WTC11 (cell line): ENCODE measurements around the gene VIM. TPM values are rescaled to one million over a fixed set of nuclear protein-coding genes. Genes with fewer than 3 reads are reported as not detected.

Experiments used
- ATAC-seq: fragments of 200-7000 bp; cut with Tn5 transposase; 2 replicates; pipeline ENCODE4 v1.10.0; 2021; ENCODE audit warnings: mild to moderate bottlenecking, moderate library complexity
- CTCF ChIA-PET: fragments of 300-600 bp; sonication (Branson Sonifier 250); formaldehyde crosslinking; loops from one replicate; lab custom pipeline; 2021; ENCODE audit warnings: antibody characterized with exemption; lab: Charles Lee
- POLR2A ChIA-PET: fragments of 350-600 bp; sonication (Branson Sonifier 250); formaldehyde crosslinking; loops from one replicate; lab custom pipeline; 2021; ENCODE audit warnings: antibody characterized with exemption; lab: Charles Lee
- DNase-seq: peaks from one replicate; pipeline ENCODE4 v3.0.0; 2021; ENCODE audit warnings: low spot score
- H3K27ac Mint-ChIP-seq: 2 replicates; pipeline ENCODE4 v1.8.0; 2021; ENCODE audit warnings: mixed read lengths
- H3K27me3 Mint-ChIP-seq: 2 replicates; pipeline ENCODE4 v1.8.0; 2021; ENCODE audit warnings: low read depth, mild to moderate bottlenecking, moderate library complexity, mixed read lengths
- H3K36me3 Mint-ChIP-seq: 2 replicates; pipeline ENCODE4 v1.8.0; 2021; ENCODE audit warnings: mixed read lengths
- H3K4me1 Mint-ChIP-seq: 2 replicates; pipeline ENCODE4 v1.8.0; 2022; ENCODE audit warnings: mixed read lengths
- H3K4me3 Mint-ChIP-seq: 2 replicates; pipeline ENCODE4 v1.8.0; 2021; ENCODE audit warnings: mild to moderate bottlenecking, moderate library complexity, mixed read lengths
- H3K9me3 Mint-ChIP-seq: 2 replicates; pipeline ENCODE4 v1.8.0; 2021; ENCODE audit warnings: mixed read lengths
- CREM ChIP-seq: sonication (generic); formaldehyde crosslinking; IDR thresholded peaks from 2 replicates; pipeline ENCODE4 v1.8.1; 2022; ENCODE audit warnings: mild to moderate bottlenecking, missing genetic modification reagents, moderate library complexity
- GRHL2 ChIP-seq: fragments of 250-450 bp; sonication (Bioruptor Pico); IDR thresholded peaks from 2 replicates; pipeline ENCODE4 v1.8.0; 2022; ENCODE audit warnings: mild to moderate bottlenecking, moderate library complexity; ENCODE audit not compliant: insufficient replicate concordance, severe bottlenecking
- SMAD4 ChIP-seq: sonication (generic); formaldehyde crosslinking; IDR thresholded peaks from 2 replicates; pipeline ENCODE4 v1.8.0; 2022; ENCODE audit warnings: mild to moderate bottlenecking, missing genetic modification reagents
- SOX15 ChIP-seq: fragments of 250-450 bp; sonication (Bioruptor Pico); IDR thresholded peaks from 2 replicates; pipeline ENCODE4 v1.9.0; 2021; ENCODE audit warnings: mild to moderate bottlenecking
- TEAD1 ChIP-seq: sonication (generic); formaldehyde crosslinking; IDR thresholded peaks from 2 replicates; pipeline ENCODE4 v1.8.0; 2022; ENCODE audit warnings: mild to moderate bottlenecking, missing genetic modification reagents
- TEAD4 ChIP-seq: sonication (generic); formaldehyde crosslinking; IDR thresholded peaks from 2 replicates; pipeline ENCODE4 v1.8.0; 2022; ENCODE audit warnings: mild to moderate bottlenecking, missing genetic modification reagents
- ZNF138 ChIP-seq: sonication (generic); formaldehyde crosslinking; conservative IDR thresholded peaks from 2 replicates; pipeline ENCODE4 v1.8.1; 2022; ENCODE audit warnings: mild to moderate bottlenecking, moderate library complexity, missing genetic modification reagents
- ZNF396 ChIP-seq: fragments of 250-450 bp; sonication (Bioruptor Pico); IDR thresholded peaks from 2 replicates; pipeline ENCODE4 v1.8.0; 2021; ENCODE audit warnings: mild to moderate bottlenecking, moderate library complexity, borderline replicate concordance
- total RNA-seq: library from RNA; stranded (reverse); gene quantifications from 3 replicates; pipeline ENCODE4 v1.2.3, GENCODE V29; 2021
- TF ChIP-seq, protein P1 (sequence below): fragments of 250-450 bp; sonication (Bioruptor Pico); IDR thresholded peaks from 2 replicates; pipeline ENCODE4 v1.9.0; 2021; ENCODE audit warnings: mild to moderate bottlenecking
- TF ChIP-seq, protein P2 (sequence below): fragments of 250-450 bp; sonication (Bioruptor Pico); IDR thresholded peaks from 2 replicates; pipeline ENCODE4 v1.9.0; 2021; ENCODE audit warnings: moderate library complexity, mild to moderate bottlenecking, inconsistent platforms, borderline replicate concordance
- TF ChIP-seq, protein P3 (sequence below): fragments of 250-450 bp; sonication (Bioruptor Pico); conservative IDR thresholded peaks from 2 replicates; pipeline ENCODE4 v1.9.0; 2021; ENCODE audit warnings: mild to moderate bottlenecking
- TF ChIP-seq, protein P4 (sequence below): sonication (generic); formaldehyde crosslinking; IDR thresholded peaks from 2 replicates; pipeline ENCODE4 v1.8.0; 2022; ENCODE audit warnings: mild to moderate bottlenecking, missing genetic modification reagents
- TF ChIP-seq, protein P5 (sequence below): fragments of 250-450 bp; sonication (Bioruptor Pico); IDR thresholded peaks from 2 replicates; pipeline ENCODE4 v2.1.2; 2022; ENCODE audit warnings: mild to moderate bottlenecking, moderate library complexity
- TF ChIP-seq, protein P6 (sequence below): sonication (generic); formaldehyde crosslinking; IDR thresholded peaks from 2 replicates; pipeline ENCODE4 v1.8.1; 2022; ENCODE audit warnings: low read depth, mild to moderate bottlenecking, moderate library complexity, missing genetic modification reagents, borderline replicate concordance
- TF ChIP-seq, protein P7 (sequence below): sonication (generic); formaldehyde crosslinking; IDR thresholded peaks from 2 replicates; pipeline ENCODE4 v1.8.1; 2022; ENCODE audit warnings: mild to moderate bottlenecking, missing genetic modification reagents, moderate library complexity, borderline replicate concordance
- TF ChIP-seq, protein P8 (sequence below): sonication (generic); formaldehyde crosslinking; IDR thresholded peaks from 2 replicates; pipeline ENCODE4 v1.8.0; 2022; ENCODE audit warnings: mild to moderate bottlenecking, missing genetic modification reagents
- TF ChIP-seq, protein P9 (sequence below): sonication (generic); formaldehyde crosslinking; IDR thresholded peaks from 2 replicates; pipeline ENCODE4 v1.8.0; 2022; ENCODE audit warnings: mild to moderate bottlenecking, missing genetic modification reagents
- TF ChIP-seq, protein P10 (sequence below): sonication (generic); formaldehyde crosslinking; IDR thresholded peaks from 2 replicates; pipeline ENCODE4 v1.8.0; 2023; ENCODE audit warnings: missing genetic modification reagents

VIM gene
- total RNA-seq, 1 experiment from 2014 or later: 74.1 TPM

DNA sequence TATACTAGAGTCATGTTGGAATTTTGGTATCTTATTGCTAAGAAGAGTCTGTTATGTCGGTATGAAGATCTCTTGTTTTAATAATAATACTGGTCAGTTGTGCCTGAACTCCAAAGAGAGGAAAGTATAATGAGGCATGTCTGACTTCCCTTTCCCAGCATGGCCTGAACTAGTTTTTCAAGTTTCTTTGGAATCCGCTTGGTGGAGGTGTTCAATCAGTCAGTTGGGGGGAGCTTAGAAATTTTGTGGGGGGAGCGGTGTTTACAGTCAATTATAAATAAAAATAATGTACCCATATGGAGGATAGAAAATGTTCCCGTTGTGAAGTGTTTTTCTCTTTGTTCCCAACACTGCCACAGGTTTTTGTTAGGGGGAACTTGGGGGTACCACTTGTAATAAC lies 25.0 kb upstream of the VIM start (continued):
- TF ChIP-seq, protein P1, sequence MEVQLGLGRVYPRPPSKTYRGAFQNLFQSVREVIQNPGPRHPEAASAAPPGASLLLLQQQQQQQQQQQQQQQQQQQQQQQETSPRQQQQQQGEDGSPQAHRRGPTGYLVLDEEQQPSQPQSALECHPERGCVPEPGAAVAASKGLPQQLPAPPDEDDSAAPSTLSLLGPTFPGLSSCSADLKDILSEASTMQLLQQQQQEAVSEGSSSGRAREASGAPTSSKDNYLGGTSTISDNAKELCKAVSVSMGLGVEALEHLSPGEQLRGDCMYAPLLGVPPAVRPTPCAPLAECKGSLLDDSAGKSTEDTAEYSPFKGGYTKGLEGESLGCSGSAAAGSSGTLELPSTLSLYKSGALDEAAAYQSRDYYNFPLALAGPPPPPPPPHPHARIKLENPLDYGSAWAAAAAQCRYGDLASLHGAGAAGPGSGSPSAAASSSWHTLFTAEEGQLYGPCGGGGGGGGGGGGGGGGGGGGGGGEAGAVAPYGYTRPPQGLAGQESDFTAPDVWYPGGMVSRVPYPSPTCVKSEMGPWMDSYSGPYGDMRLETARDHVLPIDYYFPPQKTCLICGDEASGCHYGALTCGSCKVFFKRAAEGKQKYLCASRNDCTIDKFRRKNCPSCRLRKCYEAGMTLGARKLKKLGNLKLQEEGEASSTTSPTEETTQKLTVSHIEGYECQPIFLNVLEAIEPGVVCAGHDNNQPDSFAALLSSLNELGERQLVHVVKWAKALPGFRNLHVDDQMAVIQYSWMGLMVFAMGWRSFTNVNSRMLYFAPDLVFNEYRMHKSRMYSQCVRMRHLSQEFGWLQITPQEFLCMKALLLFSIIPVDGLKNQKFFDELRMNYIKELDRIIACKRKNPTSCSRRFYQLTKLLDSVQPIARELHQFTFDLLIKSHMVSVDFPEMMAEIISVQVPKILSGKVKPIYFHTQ (CRISPR knock-in tag): no peak
- TF ChIP-seq TEAD1 (CRISPR knock-in tag) (no peak), CREM (CRISPR knock-in tag) (no peak), ZNF396 (no peak)
- TF ChIP-seq, protein P2, sequence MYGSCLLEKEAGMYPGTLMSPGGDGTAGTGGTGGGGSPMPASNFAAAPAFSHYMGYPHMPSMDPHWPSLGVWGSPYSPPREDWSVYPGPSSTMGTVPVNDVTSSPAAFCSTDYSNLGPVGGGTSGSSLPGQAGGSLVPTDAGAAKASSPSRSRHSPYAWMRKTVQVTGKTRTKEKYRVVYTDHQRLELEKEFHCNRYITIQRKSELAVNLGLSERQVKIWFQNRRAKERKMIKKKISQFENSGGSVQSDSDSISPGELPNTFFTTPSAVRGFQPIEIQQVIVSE (CRISPR knock-in tag): no peak

DNA sequence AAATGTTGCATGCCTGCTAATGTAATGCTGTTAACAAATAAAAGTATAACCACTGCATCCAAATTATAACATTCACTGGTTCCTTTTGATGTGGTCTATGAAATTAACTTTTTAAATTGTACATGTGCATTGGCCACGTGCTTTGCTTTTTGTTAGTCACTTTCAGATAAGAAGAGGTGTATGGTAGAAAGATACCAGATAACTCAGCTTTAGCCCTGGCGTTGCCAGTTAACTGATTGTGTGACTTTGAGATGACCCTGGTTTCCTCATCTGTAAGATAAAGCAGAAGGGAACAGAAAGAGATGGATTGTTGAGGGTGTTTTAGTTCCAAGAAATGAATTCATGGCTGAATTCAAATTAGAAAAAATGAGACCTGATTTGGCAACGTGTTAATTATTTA lies 24.6 kb upstream of the VIM start:
- CTCF ChIA-PET: no interaction called here
- TF ChIP-seq, protein P3, sequence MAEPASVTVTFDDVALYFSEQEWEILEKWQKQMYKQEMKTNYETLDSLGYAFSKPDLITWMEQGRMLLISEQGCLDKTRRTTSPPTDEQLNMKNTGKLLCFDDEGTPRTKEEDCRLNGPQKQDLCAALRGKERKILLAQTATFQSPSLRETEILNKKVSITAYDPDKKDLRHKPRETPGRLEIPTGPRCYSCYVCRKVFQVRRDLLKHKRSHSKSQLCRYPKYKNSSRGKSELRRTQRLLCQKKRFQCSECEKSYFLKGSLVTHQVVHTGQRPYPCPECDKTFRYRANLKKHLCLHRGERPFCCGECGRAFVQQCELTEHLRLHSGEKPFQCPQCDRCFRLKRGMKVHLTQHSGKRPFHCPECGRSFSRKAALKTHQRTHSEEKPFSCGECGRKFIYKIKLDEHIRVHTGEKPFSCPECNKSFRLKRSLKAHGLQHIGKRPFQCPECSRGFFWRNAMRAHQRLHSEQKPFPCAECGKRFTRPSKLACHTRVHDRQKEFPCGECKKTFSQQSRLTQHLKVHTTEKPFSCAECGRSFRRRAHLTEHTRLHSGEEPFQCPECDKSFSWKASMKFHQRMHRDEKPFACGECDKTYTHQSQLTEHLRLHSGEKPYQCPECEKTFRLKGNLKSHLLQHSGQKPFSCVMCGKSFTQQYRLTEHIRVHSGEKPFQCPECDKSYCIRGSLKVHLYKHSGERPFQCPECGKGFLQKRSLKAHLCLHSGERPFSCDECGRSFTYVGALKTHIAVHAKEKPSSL (CRISPR knock-in tag): no peak
- TF ChIP-seq, protein P4, sequence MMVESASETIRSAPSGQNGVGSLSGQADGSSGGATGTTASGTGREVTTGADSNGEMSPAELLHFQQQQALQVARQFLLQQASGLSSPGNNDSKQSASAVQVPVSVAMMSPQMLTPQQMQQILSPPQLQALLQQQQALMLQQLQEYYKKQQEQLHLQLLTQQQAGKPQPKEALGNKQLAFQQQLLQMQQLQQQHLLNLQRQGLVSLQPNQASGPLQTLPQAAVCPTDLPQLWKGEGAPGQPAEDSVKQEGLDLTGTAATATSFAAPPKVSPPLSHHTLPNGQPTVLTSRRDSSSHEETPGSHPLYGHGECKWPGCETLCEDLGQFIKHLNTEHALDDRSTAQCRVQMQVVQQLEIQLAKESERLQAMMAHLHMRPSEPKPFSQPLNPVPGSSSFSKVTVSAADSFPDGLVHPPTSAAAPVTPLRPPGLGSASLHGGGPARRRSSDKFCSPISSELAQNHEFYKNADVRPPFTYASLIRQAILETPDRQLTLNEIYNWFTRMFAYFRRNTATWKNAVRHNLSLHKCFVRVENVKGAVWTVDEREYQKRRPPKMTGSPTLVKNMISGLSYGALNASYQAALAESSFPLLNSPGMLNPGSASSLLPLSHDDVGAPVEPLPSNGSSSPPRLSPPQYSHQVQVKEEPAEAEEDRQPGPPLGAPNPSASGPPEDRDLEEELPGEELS (CRISPR knock-in tag): no peak
- no peak for TF ChIP-seq GRHL2 (CRISPR knock-in tag)
- no peak for TF ChIP-seq SMAD4 (CRISPR knock-in tag)
- TF ChIP-seq, protein P5, sequence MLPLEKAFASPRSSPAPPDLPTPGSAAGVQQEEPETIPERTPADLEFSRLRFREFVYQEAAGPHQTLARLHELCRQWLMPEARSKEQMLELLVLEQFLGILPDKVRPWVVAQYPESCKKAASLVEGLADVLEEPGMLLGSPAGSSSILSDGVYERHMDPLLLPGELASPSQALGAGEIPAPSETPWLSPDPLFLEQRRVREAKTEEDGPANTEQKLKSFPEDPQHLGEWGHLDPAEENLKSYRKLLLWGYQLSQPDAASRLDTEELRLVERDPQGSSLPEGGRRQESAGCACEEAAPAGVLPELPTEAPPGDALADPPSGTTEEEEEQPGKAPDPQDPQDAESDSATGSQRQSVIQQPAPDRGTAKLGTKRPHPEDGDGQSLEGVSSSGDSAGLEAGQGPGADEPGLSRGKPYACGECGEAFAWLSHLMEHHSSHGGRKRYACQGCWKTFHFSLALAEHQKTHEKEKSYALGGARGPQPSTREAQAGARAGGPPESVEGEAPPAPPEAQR: no peak
- TF ChIP-seq ZNF138 (CRISPR knock-in tag): no peak
- TF ChIP-seq, protein P6, sequence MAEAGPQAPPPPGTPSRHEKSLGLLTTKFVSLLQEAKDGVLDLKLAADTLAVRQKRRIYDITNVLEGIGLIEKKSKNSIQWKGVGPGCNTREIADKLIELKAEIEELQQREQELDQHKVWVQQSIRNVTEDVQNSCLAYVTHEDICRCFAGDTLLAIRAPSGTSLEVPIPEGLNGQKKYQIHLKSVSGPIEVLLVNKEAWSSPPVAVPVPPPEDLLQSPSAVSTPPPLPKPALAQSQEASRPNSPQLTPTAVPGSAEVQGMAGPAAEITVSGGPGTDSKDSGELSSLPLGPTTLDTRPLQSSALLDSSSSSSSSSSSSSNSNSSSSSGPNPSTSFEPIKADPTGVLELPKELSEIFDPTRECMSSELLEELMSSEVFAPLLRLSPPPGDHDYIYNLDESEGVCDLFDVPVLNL: no peak
- TF ChIP-seq, protein P7, sequence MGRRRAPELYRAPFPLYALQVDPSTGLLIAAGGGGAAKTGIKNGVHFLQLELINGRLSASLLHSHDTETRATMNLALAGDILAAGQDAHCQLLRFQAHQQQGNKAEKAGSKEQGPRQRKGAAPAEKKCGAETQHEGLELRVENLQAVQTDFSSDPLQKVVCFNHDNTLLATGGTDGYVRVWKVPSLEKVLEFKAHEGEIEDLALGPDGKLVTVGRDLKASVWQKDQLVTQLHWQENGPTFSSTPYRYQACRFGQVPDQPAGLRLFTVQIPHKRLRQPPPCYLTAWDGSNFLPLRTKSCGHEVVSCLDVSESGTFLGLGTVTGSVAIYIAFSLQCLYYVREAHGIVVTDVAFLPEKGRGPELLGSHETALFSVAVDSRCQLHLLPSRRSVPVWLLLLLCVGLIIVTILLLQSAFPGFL: no peak
- TF ChIP-seq TEAD1 (CRISPR knock-in tag): no peak
- TF ChIP-seq, protein P8, sequence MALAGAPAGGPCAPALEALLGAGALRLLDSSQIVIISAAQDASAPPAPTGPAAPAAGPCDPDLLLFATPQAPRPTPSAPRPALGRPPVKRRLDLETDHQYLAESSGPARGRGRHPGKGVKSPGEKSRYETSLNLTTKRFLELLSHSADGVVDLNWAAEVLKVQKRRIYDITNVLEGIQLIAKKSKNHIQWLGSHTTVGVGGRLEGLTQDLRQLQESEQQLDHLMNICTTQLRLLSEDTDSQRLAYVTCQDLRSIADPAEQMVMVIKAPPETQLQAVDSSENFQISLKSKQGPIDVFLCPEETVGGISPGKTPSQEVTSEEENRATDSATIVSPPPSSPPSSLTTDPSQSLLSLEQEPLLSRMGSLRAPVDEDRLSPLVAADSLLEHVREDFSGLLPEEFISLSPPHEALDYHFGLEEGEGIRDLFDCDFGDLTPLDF (CRISPR knock-in tag): no peak
- TF ChIP-seq SOX15: no peak
- TF ChIP-seq, protein P9, sequence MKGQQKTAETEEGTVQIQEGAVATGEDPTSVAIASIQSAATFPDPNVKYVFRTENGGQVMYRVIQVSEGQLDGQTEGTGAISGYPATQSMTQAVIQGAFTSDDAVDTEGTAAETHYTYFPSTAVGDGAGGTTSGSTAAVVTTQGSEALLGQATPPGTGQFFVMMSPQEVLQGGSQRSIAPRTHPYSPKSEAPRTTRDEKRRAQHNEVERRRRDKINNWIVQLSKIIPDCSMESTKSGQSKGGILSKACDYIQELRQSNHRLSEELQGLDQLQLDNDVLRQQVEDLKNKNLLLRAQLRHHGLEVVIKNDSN (CRISPR knock-in tag): no peak
- no peak for TF ChIP-seq TEAD4
- TF ChIP-seq, protein P10, sequence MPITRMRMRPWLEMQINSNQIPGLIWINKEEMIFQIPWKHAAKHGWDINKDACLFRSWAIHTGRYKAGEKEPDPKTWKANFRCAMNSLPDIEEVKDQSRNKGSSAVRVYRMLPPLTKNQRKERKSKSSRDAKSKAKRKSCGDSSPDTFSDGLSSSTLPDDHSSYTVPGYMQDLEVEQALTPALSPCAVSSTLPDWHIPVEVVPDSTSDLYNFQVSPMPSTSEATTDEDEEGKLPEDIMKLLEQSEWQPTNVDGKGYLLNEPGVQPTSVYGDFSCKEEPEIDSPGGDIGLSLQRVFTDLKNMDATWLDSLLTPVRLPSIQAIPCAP (CRISPR knock-in tag): no peak
- ATAC-seq (no peak), DNase-seq (no peak)
- Mint-ChIP-seq H3K27me3 (no peaks in the 10 kb centered on the region), H3K27ac (no peak overlapping the region), H3K4me1 (peaks cover 42% of the 10 kb centered on the region), H3K36me3 (no peaks in the 10 kb centered on the region), H3K9me3 (no peaks in the 10 kb centered on the region), H3K4me3 (no peak overlapping the region)
- POLR2A ChIA-PET: no interaction called here
